ENCODE measurements around the gene CDHR3.
"Not testable (repeated sequence)": the region's sequence is repeated elsewhere in the genome, so short reads cannot be mapped to it uniquely, and the experiment has no call there.

Gene CDHR3

GRCh38 chr7:105955651-105956466 is 7.2 kb upstream of the CDHR3 start:
- H3K27ac ChIP-seq; DNase-seq (ENCODE audit: low read depth, low spot score): not testable (repeated sequence)

GRCh38 chr7:105958012-105958411 is 5.1 kb upstream of the CDHR3 start:
- no peak overlapping the region for H3K27ac ChIP-seq
- DNase-seq (ENCODE audit: low read depth, low spot score): no peak

- no peak for DNase-seq (ENCODE audit: low read depth, low spot score)
- H3K27ac ChIP-seq: no peak overlapping the region
Observed at GRCh38 chr7:105962353-105962752, 711 bp upstream of the CDHR3 start.

- no peak overlapping the region for H3K27ac ChIP-seq
- no peak for DNase-seq (ENCODE audit: low read depth, low spot score)
Observed at GRCh38 chr7:105971845-105972244, 8.8 kb downstream of the CDHR3 start.

GRCh38 chr7:105972276-105972675 is 9.2 kb downstream of the CDHR3 start:
- DNase-seq (ENCODE audit: low read depth, low spot score): no peak
- no peak overlapping the region for H3K27ac ChIP-seq

GRCh38 chr7:105974471-105974870 is 11.4 kb downstream of the CDHR3 start:
- DNase-seq (ENCODE audit: low read depth, low spot score): no peak
- H3K27ac ChIP-seq: no peak overlapping the region

- no peak for DNase-seq (ENCODE audit: low read depth, low spot score)
- no peak overlapping the region for H3K27ac ChIP-seq
Observed at GRCh38 chr7:105975770-105976417, 12.8 kb downstream of the CDHR3 start.

- DNase-seq (ENCODE audit: low read depth, low spot score): no peak
- no peak overlapping the region for H3K27ac ChIP-seq
Observed at GRCh38 chr7:105976868-105977267, 13.8 kb downstream of the CDHR3 start.

GRCh38 chr7:105978035-105978434 is 15.0 kb downstream of the CDHR3 start:
- DNase-seq (ENCODE audit: low read depth, low spot score): no peak
- H3K27ac ChIP-seq: no peak overlapping the region

- no peak overlapping the region for H3K27ac ChIP-seq
- no peak for DNase-seq (ENCODE audit: low read depth, low spot score)
Observed at GRCh38 chr7:105978974-105979373, 15.9 kb downstream of the CDHR3 start.

- H3K27ac ChIP-seq: no peak overlapping the region
- DNase-seq (ENCODE audit: low read depth, low spot score): no peak
Observed at GRCh38 chr7:105979405-105979804, 16.3 kb downstream of the CDHR3 start.

GRCh38 chr7:105980645-105981396 is 17.8 kb downstream of the CDHR3 start:
- no peak for DNase-seq (ENCODE audit: low read depth, low spot score)
- H3K27ac ChIP-seq: no peak overlapping the region

- no peak overlapping the region for H3K27ac ChIP-seq
- DNase-seq (ENCODE audit: low read depth, low spot score): no peak
Observed at GRCh38 chr7:105982388-105982787, 19.3 kb downstream of the CDHR3 start.

GRCh38 chr7:105984808-105985207 is 21.7 kb downstream of the CDHR3 start:
- H3K27ac ChIP-seq; DNase-seq (ENCODE audit: low read depth, low spot score): not testable (repeated sequence)

- no peak overlapping the region for H3K27ac ChIP-seq
- DNase-seq (ENCODE audit: low read depth, low spot score): no peak
Observed at GRCh38 chr7:105985229-105985628, 22.2 kb downstream of the CDHR3 start.

- no peak overlapping the region for H3K27ac ChIP-seq
- no peak for DNase-seq (ENCODE audit: low read depth, low spot score)
Observed at GRCh38 chr7:105985672-105986215, 22.7 kb downstream of the CDHR3 start.

- no peak overlapping the region for H3K27ac ChIP-seq
- DNase-seq (ENCODE audit: low read depth, low spot score): no peak
Observed at GRCh38 chr7:105987046-105987445, 24.0 kb downstream of the CDHR3 start.

- DNase-seq (ENCODE audit: low read depth, low spot score): no peak
- no peak overlapping the region for H3K27ac ChIP-seq
Observed at GRCh38 chr7:105988276-105988675, 25.2 kb downstream of the CDHR3 start.

GRCh38 chr7:105989191-105989590 is 26.1 kb downstream of the CDHR3 start:
- no peak for DNase-seq (ENCODE audit: low read depth, low spot score)
- no peak overlapping the region for H3K27ac ChIP-seq

- DNase-seq (ENCODE audit: low read depth, low spot score): no peak
- H3K27ac ChIP-seq: no peak overlapping the region
Observed at GRCh38 chr7:105989686-105990085, 26.6 kb downstream of the CDHR3 start.

- no peak for DNase-seq (ENCODE audit: low read depth, low spot score)
- H3K27ac ChIP-seq: no peak overlapping the region
Observed at GRCh38 chr7:105990141-105990540, 27.1 kb downstream of the CDHR3 start.

Measured in epithelial cell of prostate (primary cell).